Body of pancreas (tissue), 4 donors: ENCODE results near the gene GCNT1. TPM values are rescaled to one million over a fixed set of nuclear protein-coding genes. Genes with fewer than 3 reads are reported as not detected.
A peak's percentile ranks its signal among the peaks of the same experiment; 100 is the strongest.
"Not testable (repeated sequence)": the region's sequence is repeated elsewhere in the genome, so short reads cannot be mapped to it uniquely, and the experiment has no call there.

ENCODE experiments used
- ATAC-seq: fragments of 150-250 bp; one replicate; pipeline ENCODE4 v1.9.1; 2016
- DNase-seq, 4 donors: peaks; one replicate each; pipeline ENCODE4 v3.0.0-alpha.2; 2019
- H3K27ac ChIP-seq, 4 donors: fragments of 200-600 bp; sonication (generic); 1 replicate in 3 of 4; 2 replicates in 1 of 4; pipeline versions ENCODE4 v1.5.1 to v1.6.1; 2016 to 2019; ENCODE audit warnings: mild to moderate bottlenecking in 1 of 4, mixed read lengths in 1 of 4, moderate library complexity in 1 of 4
- H3K27me3 ChIP-seq, 2 donors: fragments of 200-600 bp; sonication (generic); one replicate each; pipeline ENCODE4 v1.6.0; 2016; ENCODE audit warnings: mild to moderate bottlenecking in 1 of 2
- H3K36me3 ChIP-seq, 2 donors: fragments of 200-600 bp; sonication (generic); replicated peaks in 1 of 2; 2 replicates each; pipeline ENCODE4 v1.5.1; 2016; ENCODE audit warnings: low read depth in 2 of 2; ENCODE audit not compliant: insufficient read depth in 1 of 2
- H3K4me1 ChIP-seq: fragments of 200-600 bp; sonication (generic); one replicate; pipeline ENCODE4 v1.6.0; 2016
- H3K4me3 ChIP-seq, 2 donors: fragments of 200-600 bp; sonication (generic); 1 replicate in 1 of 2; 2 replicates in 1 of 2; pipeline ENCODE4 v1.5.1; 2016 to 2019
- H3K9me3 ChIP-seq, 3 donors: fragments of 200-600 bp; sonication (generic); 1 replicate in 2 of 3; 2 replicates in 1 of 3; pipeline ENCODE4 v1.5.1; 2016
- POLR2A ChIP-seq, 3 donors: fragments of 450-650 bp; IDR thresholded peaks; one replicate each; pipeline ENCODE4 v1.6.1; 2016; ENCODE audit warnings: antibody characterized with exemption in 3 of 3, mild to moderate bottlenecking in 2 of 3
- WGBS, 2 donors: methylation state at CpG; one replicate each; pipeline ENCODE4 v1.1.5; 2017; 5-methylcytosine and 5-hydroxymethylcytosine counted together
- intact Hi-C: fragments of 100-400 bp; cut with DNase I; formaldehyde crosslinking; loops from one replicate; pipeline ENCODE4 v1.15.1; 2023
- total RNA-seq, 2 donors: library from RNA; depleted of rRNA; stranded (reverse); fragments of >200 nt; gene quantifications; one replicate each; pipeline ENCODE4 v1.1.0, GENCODE V29; 2016
- TF ChIP-seq, protein P1 (sequence below), 7 experiments: fragments of 450-650 bp in 4 of 7; fragments of 200-600 bp in 3 of 7; sonication (generic) in 3 of 7; IDR thresholded peaks; one replicate each; pipeline ENCODE4 v1.5.1; 2016 to 2019; ENCODE audit warnings: antibody characterized with exemption in 7 of 7

Gene GCNT1
- total RNA-seq, 2 donors from 2014 or later: 7.3 to 34.2 TPM

GRCh38 chr9:76531231-76531780 lies 72.3 kb downstream of the GCNT1 start:
- TF ChIP-seq, protein P1, sequence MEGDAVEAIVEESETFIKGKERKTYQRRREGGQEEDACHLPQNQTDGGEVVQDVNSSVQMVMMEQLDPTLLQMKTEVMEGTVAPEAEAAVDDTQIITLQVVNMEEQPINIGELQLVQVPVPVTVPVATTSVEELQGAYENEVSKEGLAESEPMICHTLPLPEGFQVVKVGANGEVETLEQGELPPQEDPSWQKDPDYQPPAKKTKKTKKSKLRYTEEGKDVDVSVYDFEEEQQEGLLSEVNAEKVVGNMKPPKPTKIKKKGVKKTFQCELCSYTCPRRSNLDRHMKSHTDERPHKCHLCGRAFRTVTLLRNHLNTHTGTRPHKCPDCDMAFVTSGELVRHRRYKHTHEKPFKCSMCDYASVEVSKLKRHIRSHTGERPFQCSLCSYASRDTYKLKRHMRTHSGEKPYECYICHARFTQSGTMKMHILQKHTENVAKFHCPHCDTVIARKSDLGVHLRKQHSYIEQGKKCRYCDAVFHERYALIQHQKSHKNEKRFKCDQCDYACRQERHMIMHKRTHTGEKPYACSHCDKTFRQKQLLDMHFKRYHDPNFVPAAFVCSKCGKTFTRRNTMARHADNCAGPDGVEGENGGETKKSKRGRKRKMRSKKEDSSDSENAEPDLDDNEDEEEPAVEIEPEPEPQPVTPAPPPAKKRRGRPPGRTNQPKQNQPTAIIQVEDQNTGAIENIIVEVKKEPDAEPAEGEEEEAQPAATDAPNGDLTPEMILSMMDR (IDR thresholded peaks at IDR 0.05): no peak
- TF ChIP-seq POLR2A (IDR thresholded peaks at IDR 0.05): no peak
- no peak overlapping the region for H3K4me3 ChIP-seq
- 45 to 47% methylated on average over 3 of the region's 3 CpGs for WGBS, 2 donors
- H3K4me1 ChIP-seq: peaks cover 4% of the 10 kb centered on the region
- ATAC-seq: no peak
- H3K27ac ChIP-seq: no peak overlapping the region
- intact Hi-C loops: no loop called here
- no peaks in the 10 kb centered on the region for H3K36me3 ChIP-seq
- no peak for DNase-seq
- H3K9me3 ChIP-seq: no peaks in the 10 kb centered on the region
- H3K27me3 ChIP-seq: no peaks in the 10 kb centered on the region

DNA sequence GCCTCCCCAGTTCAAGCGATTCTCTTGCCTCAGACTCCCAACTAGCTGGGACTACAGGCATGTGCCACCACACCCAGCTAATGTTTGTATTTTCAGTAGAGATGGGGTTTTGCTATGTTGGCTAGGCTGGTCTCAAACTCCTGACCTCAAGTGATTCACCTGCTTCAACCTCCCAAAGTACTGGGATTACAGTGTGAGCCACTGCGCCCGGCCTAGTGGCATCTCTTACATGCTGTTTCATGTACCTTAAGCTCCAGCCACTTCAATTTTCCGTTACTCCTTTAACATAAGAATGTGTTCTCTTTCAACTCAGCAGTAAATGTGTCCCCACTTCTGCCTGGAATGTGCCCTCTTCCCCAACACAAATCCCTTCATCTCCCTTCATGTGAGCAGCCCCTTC lies 73.9 kb downstream of the GCNT1 start:
- intact Hi-C loops, H3K36me3 ChIP-seq, H3K27ac ChIP-seq, H3K4me3 ChIP-seq, DNase-seq, ATAC-seq, H3K27me3 ChIP-seq, H3K9me3 ChIP-seq: not testable (repeated sequence)
- WGBS, 2 donors: 97 to 98% methylated on average over 4 of the region's 4 CpGs
- peaks cover 15% of the 10 kb centered on the region for H3K4me1 ChIP-seq

DNA sequence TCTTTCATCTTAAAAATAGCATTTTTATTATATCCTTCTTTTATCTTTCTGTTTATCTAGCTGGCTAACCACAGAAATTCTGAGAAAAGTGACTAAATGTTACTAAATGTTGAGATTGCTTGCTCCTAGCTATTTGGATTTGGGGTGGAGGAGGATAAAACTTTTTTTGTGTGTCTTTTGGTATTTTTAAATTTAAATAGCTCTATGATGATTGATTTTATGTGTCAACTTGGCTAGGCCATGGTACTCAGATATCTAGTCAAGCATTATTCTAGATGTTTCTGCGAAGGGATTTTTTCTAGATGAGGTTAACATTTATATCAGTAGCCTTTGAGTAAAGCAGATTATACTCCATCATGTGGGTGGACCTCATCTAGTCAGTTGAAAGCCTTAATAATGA lies 75.0 kb downstream of the GCNT1 start:
- ATAC-seq (no peak), DNase-seq (no peak)
- intact Hi-C loops: no loop called here
- Histone ChIP-seq H3K36me3 (no peaks in the 10 kb centered on the region), H3K9me3 (no peaks in the 10 kb centered on the region), H3K4me1 (peaks cover 15% of the 10 kb centered on the region), H3K27ac (no peak overlapping the region), H3K27me3 (no peaks in the 10 kb centered on the region), H3K4me3 (no peak overlapping the region)
- WGBS, 2 donors: 97 to 100% methylated on average over 1 of the region's 1 CpG
- no peak for TF ChIP-seq POLR2A (IDR thresholded peaks at IDR 0.05)
- TF ChIP-seq, protein P1 (IDR thresholded peaks at IDR 0.05): no peak

- DNase-seq: peak; percentile 55 to 72 (median 56)
- peak; percentile 60 for ATAC-seq
- H3K36me3 ChIP-seq: no peaks in the 10 kb centered on the region
- no peaks in the 10 kb centered on the region for H3K9me3 ChIP-seq
- no peak overlapping the region for H3K4me3 ChIP-seq
- peak overlapping the region in 3 of 4 donors; percentile 19 to 48 (median 46) for H3K27ac ChIP-seq
- TF ChIP-seq, protein P1 (IDR thresholded peaks at IDR 0.05): no peak
- no peak for TF ChIP-seq POLR2A (IDR thresholded peaks at IDR 0.05)
- intact Hi-C loops: no loop called here
- peaks cover 11% of the 10 kb centered on the region for H3K4me1 ChIP-seq
- H3K27me3 ChIP-seq: no peaks in the 10 kb centered on the region
- WGBS, 2 donors: 12 to 16% methylated on average over 8 to 9 of the region's 9 CpGs
These were observed 78.2 kb downstream of the GCNT1 start for GRCh38 chr9:76537150-76537646.

DNA sequence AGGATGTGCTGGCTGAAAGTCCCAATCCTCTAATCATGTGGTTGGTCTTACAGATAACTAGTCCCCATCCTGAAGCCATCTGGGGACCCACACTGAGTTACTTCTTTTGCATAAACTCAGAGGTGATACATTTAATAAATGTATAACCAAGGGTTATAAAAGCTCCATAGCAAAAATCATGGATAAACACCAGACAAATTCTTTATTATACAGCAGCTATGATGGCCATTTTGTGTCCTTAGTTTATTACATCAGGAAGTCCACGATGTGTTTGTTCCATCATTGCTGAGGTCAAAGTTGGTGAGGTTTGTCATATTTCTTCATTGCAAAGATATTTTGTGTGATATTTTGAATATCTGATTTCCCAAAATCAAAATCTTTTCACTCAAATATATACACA lies 80.2 kb downstream of the GCNT1 start:
- H3K9me3 ChIP-seq: no peaks in the 10 kb centered on the region
- no peak for DNase-seq
- no peak for ATAC-seq
- intact Hi-C loops: no loop called here
- H3K27ac ChIP-seq: no peak overlapping the region
- no peaks in the 10 kb centered on the region for H3K27me3 ChIP-seq
- H3K36me3 ChIP-seq: no peaks in the 10 kb centered on the region
- TF ChIP-seq POLR2A (IDR thresholded peaks at IDR 0.05): no peak
- TF ChIP-seq, protein P1 (IDR thresholded peaks at IDR 0.05): no peak
- no peak overlapping the region for H3K4me3 ChIP-seq
- WGBS, 2 donors: 92 to 100% methylated on average over 1 of the region's 1 CpG
- H3K4me1 ChIP-seq: peaks cover 11% of the 10 kb centered on the region
